CD4-positive, alpha-beta memory T cell (primary cell): ENCODE measurements around the gene CD68. TPM values are rescaled to one million over a fixed set of nuclear protein-coding genes. Genes with fewer than 3 reads are reported as not detected.
A peak's percentile ranks its signal among the peaks of the same experiment; 100 is the strongest.

Experiments used
- CTCF ChIA-PET: fragments of 350-600 bp; sonication (Branson Sonifier 250); formaldehyde crosslinking; loops from one replicate; lab custom pipeline; 2021; ENCODE audit warnings: inconsistent platforms; ENCODE audit not compliant: partially characterized antibody; lab: Charles Lee
- POLR2A ChIA-PET: fragments of 350-600 bp; sonication (Branson Sonifier 250); formaldehyde crosslinking; loops from one replicate; lab custom pipeline; 2021; ENCODE audit not compliant: partially characterized antibody; lab: Charles Lee
- DNase-seq, 5 donors: peaks; one replicate each; pipeline versions ENCODE4 v3.0.0 to v3.0.0-alpha.2; 2020 to 2022; ENCODE audit warnings: mixed read lengths in 1 of 5
- H3K27ac ChIP-seq: one replicate; pipeline ENCODE4 v1.7.0; 2013; ENCODE audit warnings: low read depth, low read length
- H3K27me3 ChIP-seq: 2 replicates; pipeline ENCODE4 v1.7.0; 2013; ENCODE audit warnings: mild to moderate bottlenecking, low read length, moderate library complexity; ENCODE audit not compliant: insufficient read depth
- H3K36me3 ChIP-seq: 2 replicates; pipeline ENCODE4 v1.7.0; 2013; ENCODE audit warnings: mild to moderate bottlenecking, low read length, moderate library complexity; ENCODE audit not compliant: insufficient read depth
- H3K4me1 ChIP-seq: 2 replicates; pipeline ENCODE4 v1.7.0; 2013; ENCODE audit warnings: mild to moderate bottlenecking, low read length, moderate library complexity; ENCODE audit not compliant: insufficient read depth
- H3K4me3 ChIP-seq, 2 donors: one replicate each; pipeline ENCODE4 v1.7.0; 2013; ENCODE audit warnings: low read length in 2 of 2, mild to moderate bottlenecking in 1 of 2
- H3K9me3 ChIP-seq, 2 donors: one replicate each; pipeline ENCODE4 v1.7.0; 2013; ENCODE audit warnings: low read length in 2 of 2, control low read depth in 1 of 2; ENCODE audit not compliant: control insufficient read depth in 1 of 2
- H3K27ac Mint-ChIP-seq, 7 donors: one replicate each; pipeline ENCODE4 v1.8.0; 2020 to 2021; ENCODE audit warnings: mixed read lengths in 7 of 7, mild to moderate bottlenecking in 6 of 7, inconsistent platforms in 3 of 7, moderate library complexity in 3 of 7
- H3K27me3 Mint-ChIP-seq, 2 donors: one replicate each; pipeline ENCODE4 v1.8.0; 2020 to 2021; ENCODE audit warnings: mixed read lengths in 2 of 2
- H3K36me3 Mint-ChIP-seq, 2 donors: one replicate each; pipeline ENCODE4 v1.8.0; 2020 to 2021; ENCODE audit warnings: mixed read lengths in 2 of 2, inconsistent platforms in 1 of 2, mild to moderate bottlenecking in 1 of 2
- H3K4me1 Mint-ChIP-seq, 4 donors: one replicate each; pipeline ENCODE4 v1.8.0; 2020 to 2021; ENCODE audit warnings: mixed read lengths in 4 of 4, mild to moderate bottlenecking in 1 of 4
- H3K4me3 Mint-ChIP-seq, 8 donors: one replicate each; pipeline ENCODE4 v1.8.0; 2020 to 2021; ENCODE audit warnings: mixed read lengths in 8 of 8, mild to moderate bottlenecking in 7 of 8, moderate library complexity in 6 of 8, inconsistent platforms in 3 of 8
- H3K9me3 Mint-ChIP-seq, 8 donors: one replicate each; pipeline ENCODE4 v1.8.0; 2020 to 2021; ENCODE audit warnings: mixed read lengths in 8 of 8, mild to moderate bottlenecking in 5 of 8, inconsistent platforms in 3 of 8, moderate library complexity in 1 of 8
- intact Hi-C: fragments of 100-400 bp; cut with micrococcal nuclease; formaldehyde crosslinking; loops from one replicate; pipeline ENCODE4 v1.15.1; 2023
- polyA plus RNA-seq, 2 donors: library from polyadenylated mRNA; unstranded; fragments of 300-500 nt; fragmentation: Illumina TruSeq; gene quantifications; one replicate each; pipeline ENCODE4 v1.2.3, GENCODE V29; 2021
- total RNA-seq, 2 experiments: library from RNA; stranded (reverse); gene quantifications; one replicate each; pipeline ENCODE4 v1.2.3, GENCODE V29; 2021

Gene CD68
- total and polyA plus RNA-seq, 4 experiments from 2014 or later: 0.59 to 20.9 (median 19.8) TPM; not detected in 1

- peaks cover 41% of the 10 kb centered on the region for H3K4me1 ChIP-seq
- H3K27ac Mint-ChIP-seq: peak overlapping the region in 2 of 7 donors; percentile 38 to 61
- POLR2A ChIA-PET: interaction anchor here (1.0 to 9.5 kb wide), 6 partner anchors 14 to 252 kb away, joined by 3 to 220 read pairs (median 14); partner anchors contain the start of genes TP53, WRAP53 and ZBTB4
- peaks cover 6 to 39% of the 10 kb centered on the region in 2 donors for H3K36me3 Mint-ChIP-seq
- H3K27me3 Mint-ChIP-seq: no peaks in the 10 kb centered on the region
- no peak overlapping the region for H3K4me3 ChIP-seq
- intact Hi-C loops: no loop called here
- no peak overlapping the region for H3K27ac ChIP-seq
- H3K4me3 Mint-ChIP-seq: peak overlapping the region in 3 of 8 donors; percentile 13 to 35 (median 20)
- peaks cover 21% of the 10 kb centered on the region for H3K36me3 ChIP-seq
- peaks cover 0 to 1% (median 0%) of the 10 kb centered on the region in 8 donors for H3K9me3 Mint-ChIP-seq
- CTCF ChIA-PET: interaction anchor here (1.0 to 2.3 kb wide), 8 partner anchors 9 to 231 kb away, joined by 4 to 12 read pairs (median 5); partner anchors contain the start of gene TP53
- peaks cover 5 to 43% (median 26%) of the 10 kb centered on the region in 4 donors for H3K4me1 Mint-ChIP-seq
- no peak for DNase-seq
- H3K27me3 ChIP-seq: no peaks in the 10 kb centered on the region
- H3K9me3 ChIP-seq: no peaks in the 10 kb centered on the region
Observed at GRCh38 chr17:7586673-7587419, 7.4 kb downstream of the CD68 start.

- Mint-ChIP-seq H3K36me3 (peaks cover 11 to 46% of the 10 kb centered on the region in 2 donors), H3K27ac (peak overlapping the region in 4 of 7 donors; percentile 30 to 61 (median 34)), H3K27me3 (no peaks in the 10 kb centered on the region), H3K4me3 (peak overlapping the region in 1 of 8 donors; percentile 35), H3K9me3 (peaks cover 0 to 1% (median 0%) of the 10 kb centered on the region in 8 donors), H3K4me1 (peaks cover 5 to 35% (median 21%) of the 10 kb centered on the region in 4 donors)
- ChIA-PET CTCF (interaction anchor here (1.0 to 2.3 kb wide), 4 partner anchors 8 to 232 kb away, joined by 4 to 9 read pairs (median 5); partner anchors contain the start of gene TP53), POLR2A (interaction anchor here (1.0 to 9.5 kb wide), 4 partner anchors 15 to 253 kb away, joined by 3 to 220 read pairs (median 14); partner anchors contain the start of genes TP53, WRAP53 and ZBTB4)
- Histone ChIP-seq H3K4me3 (no peak overlapping the region), H3K9me3 (no peaks in the 10 kb centered on the region), H3K36me3 (peaks cover 28% of the 10 kb centered on the region), H3K4me1 (peaks cover 35% of the 10 kb centered on the region), H3K27ac (no peak overlapping the region), H3K27me3 (no peaks in the 10 kb centered on the region)
- intact Hi-C loops: no loop called here
- no peak for DNase-seq
Observed at GRCh38 chr17:7587420-7588151, 8.1 kb downstream of the CD68 start.

DNA sequence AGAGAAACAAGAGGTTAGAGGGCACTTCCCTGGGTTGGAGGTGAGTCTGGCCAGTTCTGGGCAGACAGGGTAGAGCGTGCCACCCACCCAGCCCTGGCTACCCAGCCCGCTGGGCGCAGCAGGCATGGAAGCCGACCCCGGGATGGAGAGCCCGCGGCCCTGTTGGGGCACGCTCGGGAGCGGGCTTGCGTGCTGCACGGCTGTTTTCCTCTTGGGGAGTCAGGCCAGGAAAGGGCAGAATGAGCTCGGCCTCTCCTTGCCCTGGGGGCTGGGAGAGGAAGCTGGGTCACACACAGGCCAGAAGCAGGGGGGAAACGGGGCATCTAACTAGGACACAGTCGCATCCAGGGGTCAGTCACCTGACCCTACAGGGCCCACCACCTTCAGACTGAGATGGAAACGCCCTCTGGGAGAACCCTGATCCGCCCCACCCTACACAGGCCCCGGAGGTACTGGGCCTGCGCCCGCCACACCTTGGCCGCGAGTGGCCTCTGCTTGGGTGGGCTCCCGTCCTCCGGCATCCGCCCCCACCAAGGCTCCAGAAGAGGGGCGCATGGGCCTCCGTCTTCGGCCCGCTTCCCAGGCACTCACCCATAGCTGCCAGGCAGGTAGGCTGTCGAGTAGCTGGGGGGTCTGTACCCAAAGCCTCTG is 9.2 kb downstream of the CD68 start:
- H3K4me1 ChIP-seq: peaks cover 26% of the 10 kb centered on the region
- intact Hi-C loops: loop anchor here (1.0 kb wide), 2 partner anchors 27 to 74 kb away; partner anchors contain the start of gene SENP3
- Mint-ChIP-seq H3K27me3 (no peaks in the 10 kb centered on the region), H3K36me3 (peaks cover 19 to 54% of the 10 kb centered on the region in 2 donors), H3K27ac (no peak overlapping the region), H3K4me1 (peaks cover 5 to 29% (median 16%) of the 10 kb centered on the region in 4 donors), H3K9me3 (peaks cover 0 to 1% (median 0%) of the 10 kb centered on the region in 8 donors), H3K4me3 (no peak overlapping the region)
- ChIA-PET POLR2A (interaction anchor here (1.0 to 9.5 kb wide), 10 partner anchors 16 to 233 kb away, joined by 3 to 220 read pairs (median 4); partner anchors contain the start of genes POLR2A, SAT2, TMEM102 and TP53), CTCF (interaction anchor here (0.6 to 3.1 kb wide), 25 partner anchors 8 to 649 kb away, joined by 3 to 28 read pairs (median 5); partner anchors contain the start of genes ACAP1, FXR2, SENP3 and SLC16A11)
- DNase-seq: no peak
- no peak overlapping the region for H3K4me3 ChIP-seq
- H3K27ac ChIP-seq: no peak overlapping the region
- no peaks in the 10 kb centered on the region for H3K9me3 ChIP-seq
- H3K27me3 ChIP-seq: no peaks in the 10 kb centered on the region
- peaks cover 39% of the 10 kb centered on the region for H3K36me3 ChIP-seq

GRCh38 chr17:7589204-7589868 is 9.9 kb downstream of the CD68 start:
- DNase-seq: peak; percentile 57 to 65 (median 60)
- CTCF ChIA-PET: interaction anchor here (0.6 to 3.1 kb wide), 25 partner anchors 9 to 648 kb away, joined by 3 to 28 read pairs (median 5); partner anchors contain the start of genes ACAP1, FXR2, SENP3 and SLC16A11
- POLR2A ChIA-PET: interaction anchor here (0.6 to 9.5 kb wide), 12 partner anchors 16 to 238 kb away, joined by 3 to 220 read pairs (median 4); partner anchors contain the start of genes POLR2A, SAT2, TMEM102 and TP53
- Histone ChIP-seq H3K9me3 (no peaks in the 10 kb centered on the region), H3K27me3 (no peaks in the 10 kb centered on the region), H3K4me3 (no peak overlapping the region), H3K36me3 (peaks cover 46% of the 10 kb centered on the region), H3K4me1 (peaks cover 24% of the 10 kb centered on the region), H3K27ac (no peak overlapping the region)
- no peak overlapping the region for H3K4me3 Mint-ChIP-seq
- peaks cover 0 to 1% (median 0%) of the 10 kb centered on the region in 8 donors for H3K9me3 Mint-ChIP-seq
- H3K27me3 Mint-ChIP-seq: no peaks in the 10 kb centered on the region
- H3K4me1 Mint-ChIP-seq: peaks cover 5 to 22% (median 11%) of the 10 kb centered on the region in 4 donors
- H3K36me3 Mint-ChIP-seq: peaks cover 25 to 54% of the 10 kb centered on the region in 2 donors
- intact Hi-C loops: loop anchor here (1.0 kb wide), 2 partner anchors 28 to 75 kb away; partner anchors contain the start of gene SENP3
- H3K27ac Mint-ChIP-seq: no peak overlapping the region

DNA sequence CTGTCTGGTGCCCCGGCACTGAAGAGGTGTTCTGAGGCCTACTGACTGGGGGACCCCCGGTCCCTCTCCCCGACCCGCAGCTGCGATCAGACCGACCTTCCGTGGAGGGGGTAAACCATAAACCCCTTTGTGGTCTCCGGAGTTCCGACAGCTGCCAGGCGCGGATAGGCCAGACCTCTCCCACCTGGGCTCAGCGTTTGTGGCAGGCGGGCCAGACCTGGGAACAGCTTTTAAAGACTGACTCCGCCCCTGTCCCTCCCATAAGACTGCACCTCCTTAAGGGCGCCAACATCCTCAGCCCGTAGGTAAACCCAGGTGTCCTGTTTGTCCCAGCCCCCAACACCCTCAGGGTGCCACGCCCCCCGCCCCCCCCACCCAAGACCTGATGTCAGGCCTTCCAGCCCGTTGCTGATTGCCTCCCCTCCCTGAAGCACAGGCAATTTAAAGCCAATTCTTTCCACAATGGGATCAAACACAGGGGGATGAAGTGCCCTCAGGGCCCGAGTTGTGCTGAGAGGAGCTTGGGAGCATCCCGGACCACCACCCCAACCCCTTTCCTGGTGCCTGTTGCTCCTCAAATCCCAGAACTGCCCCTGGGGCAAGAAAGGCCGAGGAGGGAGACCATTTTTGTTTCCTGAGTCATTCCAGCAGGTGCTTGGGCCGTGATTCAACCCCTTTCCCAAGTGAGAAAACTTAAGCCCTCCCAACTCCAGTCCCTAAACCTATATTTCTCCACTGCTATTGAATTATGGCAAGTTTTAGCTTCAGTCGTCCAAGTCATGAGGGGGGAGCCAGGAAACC is 10.7 kb downstream of the CD68 start, which contains the start of gene SOX15:
TSS of gene SOX15 (minus strand) at position 204 of the 801 bp plus-strand sequence. CDS start 418 bp downstream, outside the sequence.
- Mint-ChIP-seq H3K27me3 (no peaks in the 10 kb centered on the region), H3K4me3 (no peak within 1 kb of the TSS), H3K27ac (peak within 1 kb of the TSS in 1 of 7 donors; percentile 75), H3K4me1 (peaks cover 1 to 14% (median 5%) of the 10 kb centered on the region in 4 donors), H3K9me3 (peaks cover 0 to 1% (median 0%) of the 10 kb centered on the region in 8 donors), H3K36me3 (peaks cover 29 to 54% of the 10 kb centered on the region in 2 donors)
- intact Hi-C loops: loop anchor here (1.0 kb wide), 2 partner anchors 29 to 76 kb away; partner anchors contain the start of gene SENP3
- peaks cover 50% of the 10 kb centered on the region for H3K36me3 ChIP-seq
- CTCF ChIA-PET: interaction anchor here (0.8 to 3.1 kb wide), 21 partner anchors 12 to 545 kb away, joined by 3 to 28 read pairs (median 6); partner anchors contain the start of genes ACAP1, FXR2, SENP3 and SLC16A11
- POLR2A ChIA-PET: interaction anchor here (0.6 to 9.5 kb wide), 13 partner anchors 17 to 239 kb away, joined by 3 to 220 read pairs (median 4); partner anchors contain the start of genes FXR2, POLR2A, SAT2 and TMEM102
- H3K9me3 ChIP-seq: no peaks in the 10 kb centered on the region
- no peaks in the 10 kb centered on the region for H3K27me3 ChIP-seq
- no peak within 1 kb of the TSS for H3K4me3 ChIP-seq
- H3K4me1 ChIP-seq: peaks cover 16% of the 10 kb centered on the region
- no peak for DNase-seq
- H3K27ac ChIP-seq: no peak within 1 kb of the TSS
